Stimulated activated CD8-positive, alpha-beta memory T cell treated with anti-CD3 and anti-CD28 coated beads, Interleukin-7, amount 100 ng/mL, for 4 hours (primary cell): Measurements from ENCODE around the gene KDM2B.

ENCODE experiments used
- DNase-seq, 2 donors: peaks; one replicate each; pipeline ENCODE4 v3.0.0-alpha.2; 2020; ENCODE audit warnings: low read depth in 2 of 2

Gene KDM2B

GRCh38 chr12:121580959-121581685, at the start of gene KDM2B:
KDM2B (minus strand) TSS chr12:121581023; CDS start chr12:121580911, 112 bp downstream.
- no peak for DNase-seq

GRCh38 chr12:121628536-121628935, 47.7 kb upstream of the KDM2B start:
- DNase-seq = no peak

- no peak for DNase-seq
These were observed 47.2 kb upstream of the KDM2B start for GRCh38 chr12:121628037-121628436.

GRCh38 chr12:121626853-121627640, 46.2 kb upstream of the KDM2B start:
- peak; percentile 92 to 96 for DNase-seq

GRCh38 chr12:121626087-121626852, 45.4 kb upstream of the KDM2B start, which contains the start of gene ORAI1:
ORAI1 (plus strand) TSS chr12:121626530.
- peak; percentile 90 to 98 for DNase-seq

GRCh38 chr12:121620333-121620891, 39.6 kb upstream of the KDM2B start:
- DNase-seq = no peak

- no peak for DNase-seq
These were observed 37.9 kb upstream of the KDM2B start for GRCh38 chr12:121618659-121619233.

GRCh38 chr12:121614872-121615467, 34.1 kb upstream of the KDM2B start:
- DNase-seq = no peak

- no peak for DNase-seq
These were observed 32.6 kb upstream of the KDM2B start for GRCh38 chr12:121613462-121613861.

- no peak for DNase-seq
These were observed 30.5 kb upstream of the KDM2B start for GRCh38 chr12:121611306-121611705.

GRCh38 chr12:121610239-121611149, 29.7 kb upstream of the KDM2B start:
- DNase-seq = no peak

- DNase-seq = no peak
These were observed 27.5 kb upstream of the KDM2B start for GRCh38 chr12:121608301-121608700.

GRCh38 chr12:121603581-121603980, 22.8 kb upstream of the KDM2B start:
- DNase-seq = no peak

- no peak for DNase-seq
These were observed 21.9 kb upstream of the KDM2B start for GRCh38 chr12:121602766-121603165.

GRCh38 chr12:121600702-121601336, 20.0 kb upstream of the KDM2B start:
- DNase-seq = no peak

GRCh38 chr12:121596526-121596925, 15.7 kb upstream of the KDM2B start:
- no peak for DNase-seq

GRCh38 chr12:121595520-121595919, 14.7 kb upstream of the KDM2B start:
- DNase-seq = no peak

- DNase-seq = no peak
These were observed 11.5 kb upstream of the KDM2B start for GRCh38 chr12:121592320-121592719.

GRCh38 chr12:121590476-121591143, 9.8 kb upstream of the KDM2B start:
- DNase-seq = peak; percentile 63 to 66
